CD4-positive, alpha-beta T cell (primary cell): ENCODE measurements around the gene ELOVL1. TPM values are rescaled to one million over a fixed set of nuclear protein-coding genes. Genes with fewer than 3 reads are reported as not detected.

Source experiments
- ATAC-seq: fragments of 200-7000 bp; cut with Tn5 transposase; one replicate; pipeline ENCODE4 v1.10.0; 2022; ENCODE audit warnings: mild to moderate bottlenecking; ENCODE audit not compliant: poor library complexity
- CTCF ChIA-PET: fragments of 350-600 bp; sonication (Branson Sonifier 250); formaldehyde crosslinking; loops from one replicate; lab custom pipeline; 2021; ENCODE audit warnings: antibody characterized with exemption, inconsistent platforms; lab: Charles Lee
- POLR2A ChIA-PET: fragments of 350-600 bp; sonication (Branson Sonifier 250); formaldehyde crosslinking; loops from one replicate; lab custom pipeline; 2021; ENCODE audit warnings: antibody characterized with exemption, inconsistent platforms; lab: Charles Lee
- DNase-seq, 14 experiments: peaks; one replicate each; pipeline ENCODE4 v3.0.0-alpha.2; 2013 to 2020; ENCODE audit warnings: mixed read lengths in 2 of 14
- H3K27ac ChIP-seq, 2 donors: one replicate each; pipeline versions ENCODE4 v1.5.1 to v1.7.0; 2013; ENCODE audit warnings: low read length in 2 of 2, low read depth in 1 of 2, mild to moderate bottlenecking in 1 of 2
- H3K27me3 ChIP-seq, 2 experiments: 1 replicate in 1 of 2; 2 replicates in 1 of 2; pipeline versions ENCODE4 v1.6.1 to v1.7.0; 2013; ENCODE audit warnings: low read length in 2 of 2, control low read depth in 1 of 2, mild to moderate bottlenecking in 1 of 2, moderate library complexity in 1 of 2; ENCODE audit not compliant: insufficient read depth in 2 of 2, control insufficient read depth in 1 of 2
- H3K36me3 ChIP-seq: one replicate; pipeline ENCODE4 v1.6.1; 2013; ENCODE audit warnings: low read length, control low read depth; ENCODE audit not compliant: insufficient read depth
- H3K4me1 ChIP-seq: one replicate; pipeline ENCODE4 v1.6.1; 2013; ENCODE audit warnings: low read length, control low read depth; ENCODE audit not compliant: insufficient read depth
- H3K4me3 ChIP-seq: one replicate; pipeline ENCODE4 v1.5.1; 2013; ENCODE audit warnings: mild to moderate bottlenecking, low read length, moderate library complexity
- H3K9me3 ChIP-seq, 2 experiments: 1 replicate in 1 of 2; 2 replicates in 1 of 2; pipeline versions ENCODE4 v1.6.1 to v1.7.0; 2013; ENCODE audit warnings: low read length in 2 of 2, mild to moderate bottlenecking in 2 of 2, control low read depth in 1 of 2, moderate library complexity in 1 of 2; ENCODE audit not compliant: control insufficient read depth in 1 of 2, insufficient read depth in 1 of 2
- H3K27ac Mint-ChIP-seq: one replicate; pipeline ENCODE4 v1.8.0; 2020; ENCODE audit warnings: mixed read lengths
- H3K27me3 Mint-ChIP-seq: one replicate; pipeline ENCODE4 v1.8.0; 2021; ENCODE audit warnings: mixed read lengths
- H3K36me3 Mint-ChIP-seq: one replicate; pipeline ENCODE4 v1.8.0; 2021; ENCODE audit warnings: low read depth, mixed read lengths
- H3K4me1 Mint-ChIP-seq: one replicate; pipeline ENCODE4 v1.8.0; 2021; ENCODE audit warnings: low read depth, mixed read lengths
- H3K4me3 Mint-ChIP-seq: one replicate; pipeline ENCODE4 v1.8.0; 2020; ENCODE audit warnings: mild to moderate bottlenecking, mixed read lengths
- H3K9me3 Mint-ChIP-seq: one replicate; pipeline ENCODE4 v1.8.0; 2020; ENCODE audit warnings: mixed read lengths
- CTCF ChIP-seq: fragments of 200-600 bp; IDR thresholded peaks from one replicate; pipeline ENCODE4 v1.8.0; 2022; ENCODE audit warnings: antibody characterized with exemption, mild to moderate bottlenecking
- intact Hi-C, 2 experiments: fragments of 100-400 bp; cut with DNase I in 1 of 2; cut with micrococcal nuclease in 1 of 2; formaldehyde crosslinking; loops; one replicate each; pipeline versions ENCODE4 v1.15.1 to v1.9.0; 2023 to 2025; cut with DNase I, micrococcal nuclease
- total RNA-seq, 174 experiments: library from RNA in 2 of 174; stranded (reverse) in 2 of 174; gene quantifications; one replicate each; pipeline ENCODE4 v1.2.3 and lab custom pipeline; 2021 to 2026

The ELOVL1 gene
- total RNA-seq, 2 experiments from 2014 or later, result 28.7 to 31.2 TPM

- DNase-seq, result no peak
Observed at GRCh38 chr1:43325381-43325780, 42.4 kb downstream of the ELOVL1 start.

GRCh38 chr1:43324810-43325209, 43.0 kb downstream of the ELOVL1 start:
- TF ChIP-seq CTCF, result no peak

More at GRCh38 chr1:43325381-43325780, 42.4 kb downstream of the ELOVL1 start:
- H3K4me1 ChIP-seq, result no peaks in the 10 kb centered on the region
- Mint-ChIP-seq H3K27ac (no peak overlapping the region), H3K36me3 (peaks cover 13% of the 10 kb centered on the region), H3K27me3 (no peaks in the 10 kb centered on the region), H3K4me3 (no peak overlapping the region), H3K9me3 (peaks cover 15% of the 10 kb centered on the region), H3K4me1 (peaks cover 39% of the 10 kb centered on the region)
- H3K4me3 ChIP-seq, result no peak overlapping the region
- H3K27me3 ChIP-seq, result no peaks in the 10 kb centered on the region
- POLR2A ChIA-PET, result no interaction called here
- H3K36me3 ChIP-seq, result no peaks in the 10 kb centered on the region
- H3K27ac ChIP-seq, result no peak overlapping the region
- no peak for ATAC-seq
- intact Hi-C loops, result no loop called here
- CTCF ChIA-PET, result no interaction called here
- peaks cover 15 to 20% of the 10 kb centered on the region in 2 experiments for H3K9me3 ChIP-seq
- TF ChIP-seq CTCF, result no peak

GRCh38 chr1:43322506-43322905, 45.3 kb downstream of the ELOVL1 start:
- H3K9me3 ChIP-seq, result peaks cover 9 to 16% of the 10 kb centered on the region in 2 experiments
- intact Hi-C loops, result no loop called here
- H3K27ac Mint-ChIP-seq, result no peak overlapping the region
- no peaks in the 10 kb centered on the region for H3K27me3 Mint-ChIP-seq
- TF ChIP-seq CTCF, result no peak
- H3K4me1 Mint-ChIP-seq, result peaks cover 22% of the 10 kb centered on the region
- H3K4me3 ChIP-seq, result no peak overlapping the region
- H3K27ac ChIP-seq, result no peak overlapping the region
- no peak for DNase-seq
- no peak overlapping the region for H3K4me3 Mint-ChIP-seq
- ChIA-PET CTCF (no interaction called here), POLR2A (no interaction called here)
- H3K9me3 Mint-ChIP-seq, result peaks cover 8% of the 10 kb centered on the region
- no peaks in the 10 kb centered on the region for H3K36me3 ChIP-seq
- H3K4me1 ChIP-seq, result no peaks in the 10 kb centered on the region
- H3K36me3 Mint-ChIP-seq, result peaks cover 13% of the 10 kb centered on the region
- H3K27me3 ChIP-seq, result no peaks in the 10 kb centered on the region
- no peak for ATAC-seq

More at GRCh38 chr1:43324810-43325209, 43.0 kb downstream of the ELOVL1 start:
- Histone ChIP-seq H3K4me1 (no peaks in the 10 kb centered on the region), H3K4me3 (no peak overlapping the region), H3K27me3 (no peaks in the 10 kb centered on the region), H3K9me3 (peaks cover 15 to 20% of the 10 kb centered on the region in 2 experiments), H3K27ac (no peak overlapping the region), H3K36me3 (no peaks in the 10 kb centered on the region)
- DNase-seq, result no peak
- H3K36me3 Mint-ChIP-seq, result peaks cover 13% of the 10 kb centered on the region
- H3K27ac Mint-ChIP-seq, result no peak overlapping the region
- no peak for ATAC-seq
- peaks cover 33% of the 10 kb centered on the region for H3K4me1 Mint-ChIP-seq
- H3K4me3 Mint-ChIP-seq, result no peak overlapping the region
- ChIA-PET CTCF (no interaction called here), POLR2A (no interaction called here)
- intact Hi-C loops, result no loop called here
- peaks cover 15% of the 10 kb centered on the region for H3K9me3 Mint-ChIP-seq
- no peaks in the 10 kb centered on the region for H3K27me3 Mint-ChIP-seq
